DOHH2 (cell line): ENCODE data around the gene OR1N1.

Experiments used
- EZH2phosphoT487 ChIP-seq: fragments of 200-600 bp; sonication (generic); IDR thresholded peaks from 2 replicates; pipeline ENCODE4 v1.6.1; 2017; ENCODE audit warnings: borderline replicate concordance, mild to moderate bottlenecking, antibody characterized with exemption, low read length, moderate library complexity, mixed read lengths
- TF ChIP-seq, protein P1 (sequence below): fragments of 200-600 bp; sonication (generic); IDR thresholded peaks from one replicate; pipeline ENCODE4 v1.5.1; 2014; ENCODE audit warnings: antibody characterized with exemption, mild to moderate bottlenecking, low read depth, low read length; ENCODE audit not compliant: poor library complexity, severe bottlenecking

DNA sequence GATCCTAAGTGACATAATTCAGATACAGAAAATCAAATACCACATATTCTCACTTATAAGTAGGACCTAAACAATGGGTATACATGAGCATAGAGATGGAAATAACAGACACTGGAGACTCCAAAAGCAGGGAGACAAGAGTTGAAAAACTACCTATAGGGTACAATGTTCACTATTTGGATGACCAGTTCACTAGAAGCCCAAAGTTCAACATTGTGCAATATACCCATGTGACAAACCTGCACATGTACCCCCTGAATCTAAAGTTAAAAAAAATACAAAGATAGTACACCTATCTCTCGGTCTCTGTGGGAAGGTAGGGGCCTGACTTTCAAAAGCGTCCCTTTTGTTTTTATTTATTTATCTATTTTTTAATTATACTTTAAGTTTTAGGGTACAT lies 11.7 kb upstream of the OR1N1 start:
- TF ChIP-seq EZH2phosphoT487 = no peak
- TF ChIP-seq, protein P1, sequence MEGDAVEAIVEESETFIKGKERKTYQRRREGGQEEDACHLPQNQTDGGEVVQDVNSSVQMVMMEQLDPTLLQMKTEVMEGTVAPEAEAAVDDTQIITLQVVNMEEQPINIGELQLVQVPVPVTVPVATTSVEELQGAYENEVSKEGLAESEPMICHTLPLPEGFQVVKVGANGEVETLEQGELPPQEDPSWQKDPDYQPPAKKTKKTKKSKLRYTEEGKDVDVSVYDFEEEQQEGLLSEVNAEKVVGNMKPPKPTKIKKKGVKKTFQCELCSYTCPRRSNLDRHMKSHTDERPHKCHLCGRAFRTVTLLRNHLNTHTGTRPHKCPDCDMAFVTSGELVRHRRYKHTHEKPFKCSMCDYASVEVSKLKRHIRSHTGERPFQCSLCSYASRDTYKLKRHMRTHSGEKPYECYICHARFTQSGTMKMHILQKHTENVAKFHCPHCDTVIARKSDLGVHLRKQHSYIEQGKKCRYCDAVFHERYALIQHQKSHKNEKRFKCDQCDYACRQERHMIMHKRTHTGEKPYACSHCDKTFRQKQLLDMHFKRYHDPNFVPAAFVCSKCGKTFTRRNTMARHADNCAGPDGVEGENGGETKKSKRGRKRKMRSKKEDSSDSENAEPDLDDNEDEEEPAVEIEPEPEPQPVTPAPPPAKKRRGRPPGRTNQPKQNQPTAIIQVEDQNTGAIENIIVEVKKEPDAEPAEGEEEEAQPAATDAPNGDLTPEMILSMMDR = no peak
